HG02642 (cell line): ENCODE results near the gene MRC2.

Source experiments
- ATAC-seq: cut with Tn5 transposase; IDR thresholded peaks from one replicate; pipeline ENCODE4 v1.9.1; 2021; ENCODE audit warnings: mild to moderate bottlenecking; ENCODE audit not compliant: unreplicated experiment, poor library complexity

MRC2 gene

GRCh38 chr17:62739645-62740388 is 112.3 kb downstream of the MRC2 start:
- ATAC-seq = no peak

- ATAC-seq = no peak
These were observed 113.8 kb downstream of the MRC2 start for GRCh38 chr17:62741290-62741689.
